Type B pancreatic cell (in vitro differentiated cells): Measurements from ENCODE around the gene UQCR10. TPM values are rescaled to one million over a fixed set of nuclear protein-coding genes. Genes with fewer than 3 reads are reported as not detected.

Experiments used
- DNase-seq: peaks from one replicate; pipeline ENCODE4 v3.0.0; 2021; ENCODE audit warnings: mixed read lengths; ENCODE audit not compliant: unreplicated experiment; ENCODE audit errors: extremely low spot score
- H3K27ac Mint-ChIP-seq: 2 replicates; pipeline ENCODE4 v1.8.0; 2021; ENCODE audit warnings: mild to moderate bottlenecking, mixed read lengths
- H3K27me3 Mint-ChIP-seq: 2 replicates; pipeline ENCODE4 v1.8.0; 2021; ENCODE audit warnings: mixed read lengths
- H3K36me3 Mint-ChIP-seq: 2 replicates; pipeline ENCODE4 v1.8.0; 2021; ENCODE audit warnings: mixed read lengths
- H3K4me1 Mint-ChIP-seq: one replicate; pipeline ENCODE4 v1.8.0; 2021; ENCODE audit warnings: mixed read lengths; ENCODE audit not compliant: unreplicated experiment
- H3K4me3 Mint-ChIP-seq: 2 replicates; pipeline ENCODE4 v1.8.0; 2021; ENCODE audit warnings: mild to moderate bottlenecking, mixed read lengths
- H3K9me3 Mint-ChIP-seq: 2 replicates; pipeline ENCODE4 v1.8.0; 2021; ENCODE audit warnings: mixed read lengths
- CTCF ChIP-seq: fragments of 200-600 bp; sonication (generic); conservative IDR thresholded peaks from 2 replicates; pipeline ENCODE4 v1.5.0; 2021; ENCODE audit warnings: antibody characterized with exemption, mild to moderate bottlenecking
- total RNA-seq: library from RNA; stranded (reverse); gene quantifications from 2 replicates; pipeline ENCODE4 v1.2.1, GENCODE V29; 2021; ENCODE audit warnings: low replicate concordance

UQCR10 gene
- total RNA-seq, 1 donor from 2014 or later = 137 TPM

DNA sequence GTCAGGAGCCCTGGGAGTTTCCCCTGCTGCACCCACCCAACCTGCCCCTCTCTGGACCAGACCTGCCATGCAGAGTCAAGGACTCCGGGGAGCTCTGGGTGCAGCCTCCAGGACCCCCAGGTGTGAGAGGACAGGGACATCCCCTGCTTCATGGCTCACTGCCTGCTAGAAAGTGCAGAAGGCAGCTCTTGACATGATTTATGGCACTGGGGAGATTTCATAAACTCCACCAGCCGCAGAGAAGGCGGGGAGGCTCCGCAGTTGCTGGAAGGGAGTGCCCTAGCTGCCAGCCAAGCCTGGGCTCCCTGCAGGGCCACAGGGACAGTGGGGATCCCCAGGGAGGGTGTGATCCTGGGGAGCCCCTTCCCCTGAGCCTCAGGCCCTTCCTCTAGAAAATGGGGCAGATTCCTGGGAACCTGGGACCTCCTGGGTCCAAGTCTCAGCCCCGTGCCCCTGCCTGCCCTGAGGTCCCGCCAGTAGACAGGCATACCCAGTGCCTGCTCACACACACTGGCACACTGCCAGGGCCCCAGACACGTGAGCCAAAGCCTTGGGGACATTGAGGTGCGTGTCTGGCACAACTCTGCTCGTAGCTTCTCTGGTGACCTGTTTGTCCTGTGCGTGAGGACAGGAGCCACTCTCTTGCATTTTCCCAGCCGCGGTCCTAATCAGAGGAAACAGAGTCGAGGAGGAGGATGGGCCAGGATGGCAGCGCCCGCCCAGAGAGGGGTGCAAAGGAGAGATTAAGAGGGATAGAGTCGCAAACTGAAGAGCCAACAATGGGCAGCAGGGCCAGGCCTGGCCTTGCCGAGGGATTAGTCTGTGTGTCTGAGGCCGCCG, 33.6 kb upstream of the UQCR10 start:
- no peaks in the 10 kb centered on the region for H3K36me3 Mint-ChIP-seq
- H3K4me3 Mint-ChIP-seq = no peak overlapping the region
- no peaks in the 10 kb centered on the region for H3K27me3 Mint-ChIP-seq
- H3K27ac Mint-ChIP-seq = no peak overlapping the region
- peaks cover 4% of the 10 kb centered on the region for H3K4me1 Mint-ChIP-seq
- no peak for TF ChIP-seq CTCF
- no peaks in the 10 kb centered on the region for H3K9me3 Mint-ChIP-seq
- DNase-seq = no peak

DNA sequence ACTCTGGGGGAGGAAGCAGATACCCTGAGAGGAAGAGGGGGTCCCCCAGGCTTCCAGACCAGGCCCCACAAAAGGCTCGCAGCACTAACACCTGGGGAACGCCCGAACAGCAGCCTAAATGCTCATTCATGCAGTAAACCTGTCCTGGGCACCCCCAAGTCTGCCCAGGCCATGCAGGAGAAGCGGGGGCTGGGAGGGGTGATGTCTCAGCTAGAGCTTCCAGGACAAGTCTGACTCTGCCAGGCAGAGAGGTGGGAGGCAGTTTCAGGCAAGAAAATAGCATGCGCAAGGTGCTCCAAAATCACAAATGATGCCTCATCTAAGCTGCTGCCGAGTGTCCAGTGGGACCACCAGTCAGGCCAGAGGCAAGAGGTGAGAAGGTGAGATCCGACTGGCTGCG, 32.8 kb upstream of the UQCR10 start:
- DNase-seq = no peak
- H3K27me3 Mint-ChIP-seq = no peaks in the 10 kb centered on the region
- no peak overlapping the region for H3K27ac Mint-ChIP-seq
- no peaks in the 10 kb centered on the region for H3K36me3 Mint-ChIP-seq
- H3K9me3 Mint-ChIP-seq = no peaks in the 10 kb centered on the region
- H3K4me3 Mint-ChIP-seq = no peak overlapping the region
- peaks cover 4% of the 10 kb centered on the region for H3K4me1 Mint-ChIP-seq
- no peak for TF ChIP-seq CTCF

DNA sequence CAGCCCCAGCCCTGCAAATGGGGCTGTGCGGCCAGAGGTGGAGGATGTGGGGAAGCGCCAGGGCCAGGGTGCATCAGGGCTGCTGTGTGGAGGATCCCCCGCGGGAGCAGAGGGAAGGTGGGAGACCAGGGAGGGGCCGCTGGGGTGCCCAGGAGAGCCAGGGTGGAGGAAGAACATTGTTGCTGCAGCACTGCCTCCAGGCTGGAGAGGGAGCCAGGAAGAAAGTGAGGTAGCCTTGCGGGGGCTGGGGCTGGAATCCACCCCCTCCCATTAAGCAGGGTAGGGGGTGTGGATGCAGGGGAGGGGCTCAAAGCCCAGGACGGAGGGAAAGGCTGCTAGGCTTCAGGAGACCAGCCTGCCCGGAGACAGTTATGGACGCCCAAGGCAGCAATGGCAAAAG, 32.3 kb upstream of the UQCR10 start:
- Mint-ChIP-seq H3K27ac (no peak overlapping the region), H3K9me3 (no peaks in the 10 kb centered on the region), H3K4me3 (no peak overlapping the region), H3K4me1 (peaks cover 4% of the 10 kb centered on the region), H3K27me3 (no peaks in the 10 kb centered on the region), H3K36me3 (no peaks in the 10 kb centered on the region)
- no peak for DNase-seq
- no peak for TF ChIP-seq CTCF

DNA sequence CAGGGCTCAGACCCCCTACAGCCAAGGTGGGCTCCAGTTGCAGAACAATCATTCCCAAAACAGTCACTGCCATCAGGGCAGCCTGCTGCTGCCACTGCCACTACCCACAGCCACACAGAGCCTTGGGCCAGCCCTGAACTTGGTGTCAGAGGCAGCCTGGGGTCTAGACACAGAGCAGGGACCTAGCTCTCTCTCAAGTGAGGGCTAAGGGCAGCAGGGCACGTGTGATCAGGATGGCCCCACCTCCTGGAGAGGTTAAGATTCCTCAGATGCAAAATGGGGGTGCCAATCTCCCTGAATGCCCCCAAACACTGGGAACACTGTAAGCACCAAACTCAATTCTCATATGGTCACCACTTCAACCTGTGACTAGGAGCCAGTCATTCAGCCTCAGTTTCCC, 31.8 kb upstream of the UQCR10 start:
- Mint-ChIP-seq H3K4me1 (peaks cover 4% of the 10 kb centered on the region), H3K27ac (no peak overlapping the region), H3K9me3 (no peaks in the 10 kb centered on the region), H3K4me3 (no peak overlapping the region), H3K27me3 (no peaks in the 10 kb centered on the region), H3K36me3 (no peaks in the 10 kb centered on the region)
- TF ChIP-seq CTCF = no peak
- DNase-seq = no peak

GRCh38 chr22:29737251-29738117, 29.7 kb upstream of the UQCR10 start:
- Mint-ChIP-seq H3K27ac (no peak overlapping the region), H3K36me3 (no peaks in the 10 kb centered on the region), H3K4me1 (peaks cover 4% of the 10 kb centered on the region), H3K9me3 (no peaks in the 10 kb centered on the region), H3K4me3 (no peak overlapping the region), H3K27me3 (no peaks in the 10 kb centered on the region)
- no peak for DNase-seq
- TF ChIP-seq CTCF = no peak
